HG02870 (cell line): ENCODE measurements around the gene PIM2.

Source experiments
- ATAC-seq: cut with Tn5 transposase; IDR thresholded peaks from one replicate; pipeline ENCODE4 v1.9.1; 2021; ENCODE audit warnings: mild to moderate bottlenecking, moderate library complexity; ENCODE audit not compliant: unreplicated experiment

The PIM2 gene

DNA sequence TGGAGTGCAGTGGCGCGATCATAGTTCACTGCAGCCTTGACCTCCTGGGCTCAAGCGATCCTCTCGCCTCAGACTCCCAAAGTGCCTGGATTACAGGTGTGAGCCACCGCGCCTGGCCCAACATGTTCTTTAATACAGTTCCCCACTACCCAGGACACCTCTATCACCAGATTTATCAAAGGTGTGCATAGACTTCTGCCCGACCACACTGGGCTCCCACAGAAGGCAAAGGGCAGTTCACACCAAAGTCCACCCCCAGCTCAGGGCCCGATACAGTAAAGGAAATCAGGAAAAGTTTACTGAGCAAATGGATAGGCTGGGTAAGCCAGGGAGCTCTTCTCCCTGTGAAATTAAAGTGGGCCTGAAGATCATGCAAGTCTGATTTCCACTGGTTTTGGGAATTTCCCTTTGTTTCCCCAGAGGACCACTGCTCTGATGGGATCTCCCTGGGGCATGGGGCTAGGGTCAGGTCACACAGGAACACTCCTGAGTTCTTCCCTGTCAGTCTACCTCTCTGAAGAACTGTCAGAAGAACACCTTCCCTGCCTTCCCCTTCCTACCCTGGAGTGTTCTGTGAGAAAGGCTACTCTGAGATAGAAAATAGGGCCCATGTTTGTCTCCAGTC is 17.7 kb upstream of the PIM2 start:
- ATAC-seq: no peak

DNA sequence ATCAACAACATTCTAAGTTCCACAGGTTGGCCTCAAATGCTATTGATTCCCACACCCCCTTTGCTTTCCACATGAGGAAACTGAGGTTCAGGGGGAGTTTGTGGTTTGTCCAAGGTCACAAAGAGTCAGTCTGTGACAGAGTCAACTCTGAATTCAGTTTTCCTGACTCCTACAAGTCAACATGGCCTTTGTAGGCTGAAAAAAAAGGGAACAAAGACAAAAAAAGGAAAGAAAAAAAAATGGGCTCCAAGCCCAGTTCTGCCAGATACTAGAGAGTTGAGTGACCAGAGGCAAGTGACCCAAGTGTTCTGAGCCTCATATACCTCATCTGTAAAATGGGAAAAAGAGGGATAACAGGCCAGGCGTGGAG is 16.5 kb upstream of the PIM2 start:
- no peak for ATAC-seq

DNA sequence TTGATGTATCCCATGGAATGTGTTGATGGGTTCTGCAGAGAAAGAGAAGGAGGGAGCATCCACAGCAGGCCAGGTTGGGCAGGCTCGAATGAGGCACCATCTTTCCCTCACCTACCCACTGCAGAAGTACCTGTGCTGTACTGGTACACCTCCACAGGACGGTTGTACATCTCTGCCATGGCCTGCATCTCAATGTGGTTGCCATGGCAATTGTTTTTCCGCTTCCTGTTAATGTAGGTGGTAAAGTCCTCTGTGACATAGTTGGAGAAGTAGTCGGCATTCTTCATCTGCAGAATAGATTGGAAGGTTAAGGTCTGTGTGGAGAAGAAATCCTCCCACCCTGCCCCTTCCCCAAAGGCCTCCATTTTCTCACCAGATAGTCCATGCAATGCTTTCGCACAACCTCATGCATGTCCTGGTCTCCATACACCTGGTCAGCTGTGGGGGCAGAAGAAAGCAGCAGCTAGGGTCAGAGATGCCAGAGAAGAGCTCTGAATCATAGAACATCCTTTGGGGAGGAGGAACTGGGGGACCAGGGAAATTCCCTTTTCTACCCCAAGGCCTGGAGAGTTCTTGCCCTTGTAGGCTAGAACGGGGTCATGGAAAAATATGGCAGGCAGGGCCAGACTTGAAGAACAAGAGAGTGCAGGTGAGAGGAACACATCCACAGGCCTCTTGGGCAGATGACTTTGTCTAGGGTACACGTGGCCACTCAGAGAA is 15.9 kb upstream of the PIM2 start:
- ATAC-seq: no peak

DNA sequence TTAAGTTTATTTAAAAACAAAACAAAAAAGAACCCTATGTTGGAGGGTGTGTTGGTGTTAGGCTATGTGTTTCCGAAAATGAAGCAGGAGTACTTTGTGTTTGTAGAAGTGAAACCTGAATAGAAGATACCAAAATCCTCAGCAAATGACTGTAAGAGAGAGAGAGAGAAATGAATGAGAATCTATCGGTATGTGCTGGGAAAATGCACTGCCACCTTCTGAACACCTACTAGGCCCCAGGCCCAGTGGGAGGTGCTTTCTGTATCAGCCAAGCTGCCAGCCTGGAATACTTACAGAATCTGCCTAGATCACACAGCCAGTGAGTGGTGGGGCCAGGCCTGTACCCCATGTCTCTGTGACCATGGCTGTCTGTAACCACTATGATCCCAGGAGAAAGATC is 14.9 kb upstream of the PIM2 start:
- ATAC-seq: peak; percentile 30

DNA sequence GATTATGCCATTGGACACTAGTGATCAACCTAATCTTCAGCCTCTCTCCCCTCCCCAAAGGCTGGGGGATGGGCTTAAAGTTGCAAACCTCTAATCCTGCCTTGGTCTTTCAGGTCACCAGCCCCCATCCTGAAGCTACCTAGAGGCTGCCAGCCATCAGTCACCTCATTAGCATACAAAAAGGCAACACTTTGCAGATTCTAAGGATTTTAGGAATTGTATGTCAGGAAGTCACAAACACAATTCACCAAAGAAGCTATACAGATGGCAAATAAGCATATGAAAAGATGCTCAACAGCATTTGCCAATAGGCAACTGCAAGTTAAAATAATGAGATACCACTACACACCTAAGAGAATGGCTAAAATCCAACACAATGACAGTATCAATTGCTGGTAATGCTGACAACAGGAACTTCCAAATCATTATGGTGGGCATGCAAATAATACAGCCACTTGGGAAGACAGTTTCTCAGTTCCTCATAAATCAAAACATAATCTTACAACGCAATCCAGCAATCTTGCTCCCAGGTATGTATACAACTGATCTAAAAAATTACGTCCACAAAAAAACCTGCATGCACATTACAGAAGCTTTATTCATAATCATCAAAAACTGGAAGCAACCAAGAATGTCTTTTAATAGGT is 9.0 kb upstream of the PIM2 start:
- ATAC-seq: no peak

DNA sequence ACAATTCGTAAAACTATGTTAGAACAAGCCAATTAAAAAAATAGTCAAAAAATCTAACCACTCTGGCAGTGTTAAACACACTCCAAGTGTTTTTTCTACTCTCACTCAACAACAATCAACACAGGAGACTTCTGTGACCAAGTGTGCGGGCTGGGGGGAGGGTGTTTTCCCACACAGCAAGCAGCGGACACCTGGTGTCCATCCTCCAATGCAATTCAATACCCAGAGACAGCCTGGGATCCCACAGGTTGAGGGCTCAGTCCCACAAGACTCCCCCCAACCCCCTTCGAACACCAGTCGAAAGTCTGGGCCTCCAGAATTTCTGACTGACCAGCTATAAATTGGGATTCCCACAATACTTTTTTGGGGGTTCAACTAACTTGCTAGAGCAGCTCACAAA is 8.3 kb upstream of the PIM2 start:
- ATAC-seq: no peak

DNA sequence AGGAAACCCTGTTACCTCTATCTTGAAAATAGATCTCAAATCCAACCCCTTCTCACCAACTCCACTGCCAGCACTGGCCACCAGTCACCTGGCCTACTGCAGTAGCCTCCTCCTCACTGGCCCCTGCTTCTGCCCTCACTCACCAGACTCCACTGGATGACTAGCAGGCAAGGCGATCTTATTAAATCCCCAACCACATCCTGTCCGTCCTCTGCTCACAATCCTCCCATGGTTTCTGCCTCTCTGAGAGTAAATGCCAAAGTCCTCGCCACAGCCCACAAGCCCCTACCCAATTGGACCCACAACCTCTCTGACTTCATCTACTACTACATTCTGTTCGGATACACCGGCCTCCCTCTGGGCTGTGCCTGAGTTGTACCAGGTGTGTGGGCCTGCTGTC is 5.4 kb upstream of the PIM2 start:
- ATAC-seq: no peak

DNA sequence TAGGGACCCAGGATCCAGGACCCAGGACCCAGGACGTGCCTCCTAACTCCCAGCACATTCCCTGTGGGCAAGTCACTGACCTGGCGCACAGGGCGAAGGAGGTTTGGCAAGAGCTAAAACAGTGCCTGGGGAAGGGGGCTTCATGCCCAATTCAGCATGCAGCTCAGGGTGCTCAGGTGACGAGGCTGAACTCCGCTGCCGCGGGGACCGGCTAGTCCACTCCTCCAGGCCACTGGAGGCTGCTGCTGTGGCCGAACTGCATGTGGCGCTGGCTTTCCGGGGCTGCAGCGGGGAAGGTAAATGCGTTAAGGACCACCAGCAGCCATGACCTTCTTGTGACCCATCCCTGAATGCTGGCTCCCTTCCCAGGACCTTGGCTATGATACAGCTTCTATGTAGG is 4.9 kb upstream of the PIM2 start:
- no peak for ATAC-seq

DNA sequence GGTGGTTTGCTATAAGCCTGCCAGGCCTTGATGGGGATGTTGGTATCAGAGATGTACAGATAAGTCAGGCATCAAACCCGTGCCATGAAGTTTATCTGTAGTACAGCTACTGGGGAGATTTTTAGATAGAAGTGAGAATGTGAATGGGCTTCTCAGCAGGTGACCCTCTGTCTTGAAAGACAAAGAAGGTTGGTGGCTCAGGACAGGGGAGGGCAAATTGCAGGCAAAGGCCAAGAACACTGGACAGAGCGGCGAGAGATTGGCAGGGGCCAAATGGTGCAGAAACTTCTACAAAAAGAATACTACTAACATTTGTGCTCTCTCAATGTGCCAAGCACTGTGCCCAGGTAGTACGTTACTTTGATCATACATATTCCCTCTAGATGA is 1.9 kb upstream of the PIM2 start:
- no peak for ATAC-seq

DNA sequence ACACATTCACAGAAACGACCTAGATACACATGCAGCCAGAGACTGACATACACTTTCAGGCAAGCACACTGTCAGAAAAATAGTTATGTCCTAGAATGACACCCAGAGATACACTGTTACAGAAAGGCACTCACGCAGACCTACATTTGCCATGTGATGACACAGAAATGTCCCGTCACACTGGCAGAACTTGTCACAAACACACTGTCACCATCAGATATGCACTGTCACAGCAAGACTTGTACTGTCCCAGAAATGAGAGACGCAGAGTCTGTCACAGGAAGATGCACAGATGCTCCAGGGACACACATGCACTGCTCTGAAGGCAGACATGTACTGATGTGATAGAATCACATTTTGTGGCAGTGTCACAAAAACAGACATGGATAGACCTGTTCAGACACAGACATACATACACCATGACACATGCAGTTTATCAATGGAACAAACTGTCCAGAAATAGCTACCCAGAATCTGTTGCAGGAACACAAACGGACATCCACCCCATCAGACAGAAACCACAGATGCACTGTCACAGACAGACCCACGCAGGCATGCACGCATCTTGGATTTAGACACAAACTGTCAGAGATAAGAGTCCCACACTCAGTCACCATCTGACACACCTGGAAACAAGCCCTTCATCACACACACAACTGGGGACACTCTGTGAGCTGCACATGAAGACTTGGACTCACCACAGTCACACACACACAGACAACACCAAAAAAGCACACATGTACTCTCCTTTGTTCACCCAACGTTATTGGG is 1.3 kb upstream of the PIM2 start:
- no peak for ATAC-seq

DNA sequence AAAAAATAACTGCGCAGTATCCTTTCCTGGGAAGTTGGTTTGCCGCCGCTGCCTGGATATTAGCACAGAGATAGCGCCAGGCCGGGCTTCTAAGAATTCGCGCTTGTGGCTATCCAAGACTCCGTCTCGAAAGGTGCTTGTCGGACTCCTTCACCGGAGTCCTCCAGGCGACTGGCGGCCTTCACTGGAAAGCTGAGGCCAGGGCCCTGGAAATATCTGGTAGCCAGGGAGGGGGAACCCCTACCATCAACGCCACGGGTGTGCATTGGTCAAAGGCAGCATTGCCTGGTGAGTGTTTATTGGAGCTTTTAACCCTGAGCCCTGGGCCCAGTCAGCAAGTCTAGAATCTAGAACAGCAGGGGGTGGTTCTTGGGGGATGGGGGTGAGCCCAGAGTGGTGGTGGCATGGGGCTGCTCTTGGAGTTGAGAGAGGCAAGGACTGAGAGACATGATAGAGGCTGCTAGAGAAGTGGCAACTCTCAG is 577 bp upstream of the PIM2 start:
- peak; percentile 4 for ATAC-seq

DNA sequence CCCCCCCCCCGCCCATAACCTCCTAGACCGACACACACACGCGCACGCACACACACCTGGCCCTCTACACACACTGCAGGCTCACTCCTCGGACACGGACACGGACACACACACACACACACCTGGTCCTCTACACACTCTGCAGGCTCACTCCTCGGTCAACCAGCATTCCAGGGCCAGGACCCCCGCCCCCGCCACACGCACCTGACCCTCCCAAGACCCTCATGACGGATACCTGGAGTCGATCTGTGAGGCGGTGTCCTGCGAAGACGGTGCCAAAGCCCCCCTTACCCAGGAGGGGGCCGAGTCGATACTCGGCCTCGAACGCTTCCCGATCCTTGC is 552 bp downstream of the PIM2 start:
- no peak for ATAC-seq

DNA sequence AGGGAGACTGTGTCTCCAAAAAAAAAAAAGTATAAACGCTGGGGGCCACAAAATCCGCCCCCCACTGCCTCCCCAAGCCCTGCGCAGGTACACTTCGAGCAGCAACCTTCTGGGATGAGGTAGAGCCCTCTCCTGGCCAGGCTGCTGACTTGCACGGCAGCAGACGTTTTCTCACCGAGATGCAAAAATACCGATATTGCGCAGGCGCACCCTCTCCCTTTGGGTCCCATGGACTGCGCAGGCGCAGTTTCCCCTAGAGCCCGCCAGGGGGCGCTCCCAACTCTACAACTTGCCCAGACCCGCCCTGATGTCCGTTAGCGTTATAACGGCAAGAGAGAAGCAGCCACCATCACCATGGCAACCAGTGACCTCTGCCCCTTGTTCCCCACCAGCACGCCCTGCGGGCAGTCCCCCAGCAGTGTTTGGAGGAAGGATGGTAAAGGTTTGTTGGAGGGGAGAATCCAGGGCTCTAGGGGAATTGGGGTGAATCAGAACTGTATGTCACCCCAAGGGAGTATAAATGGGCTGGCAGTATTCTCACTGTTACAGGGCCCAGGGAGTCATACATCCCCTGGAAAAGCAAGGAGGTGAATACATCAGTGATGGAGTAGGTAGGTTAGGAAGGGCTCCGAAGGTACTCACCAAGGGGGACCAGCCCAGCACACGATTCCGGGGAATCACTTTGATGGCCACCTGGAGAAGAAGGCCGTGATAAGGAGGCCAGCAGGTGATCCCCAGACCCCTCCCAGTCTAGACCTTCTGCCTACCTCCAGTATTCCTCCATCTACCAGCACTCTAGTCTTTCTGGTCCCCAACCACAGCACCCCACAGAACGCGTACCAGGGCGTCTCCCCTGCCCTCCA is 1.5 kb downstream of the PIM2 start:
- ATAC-seq: peak; percentile 38

DNA sequence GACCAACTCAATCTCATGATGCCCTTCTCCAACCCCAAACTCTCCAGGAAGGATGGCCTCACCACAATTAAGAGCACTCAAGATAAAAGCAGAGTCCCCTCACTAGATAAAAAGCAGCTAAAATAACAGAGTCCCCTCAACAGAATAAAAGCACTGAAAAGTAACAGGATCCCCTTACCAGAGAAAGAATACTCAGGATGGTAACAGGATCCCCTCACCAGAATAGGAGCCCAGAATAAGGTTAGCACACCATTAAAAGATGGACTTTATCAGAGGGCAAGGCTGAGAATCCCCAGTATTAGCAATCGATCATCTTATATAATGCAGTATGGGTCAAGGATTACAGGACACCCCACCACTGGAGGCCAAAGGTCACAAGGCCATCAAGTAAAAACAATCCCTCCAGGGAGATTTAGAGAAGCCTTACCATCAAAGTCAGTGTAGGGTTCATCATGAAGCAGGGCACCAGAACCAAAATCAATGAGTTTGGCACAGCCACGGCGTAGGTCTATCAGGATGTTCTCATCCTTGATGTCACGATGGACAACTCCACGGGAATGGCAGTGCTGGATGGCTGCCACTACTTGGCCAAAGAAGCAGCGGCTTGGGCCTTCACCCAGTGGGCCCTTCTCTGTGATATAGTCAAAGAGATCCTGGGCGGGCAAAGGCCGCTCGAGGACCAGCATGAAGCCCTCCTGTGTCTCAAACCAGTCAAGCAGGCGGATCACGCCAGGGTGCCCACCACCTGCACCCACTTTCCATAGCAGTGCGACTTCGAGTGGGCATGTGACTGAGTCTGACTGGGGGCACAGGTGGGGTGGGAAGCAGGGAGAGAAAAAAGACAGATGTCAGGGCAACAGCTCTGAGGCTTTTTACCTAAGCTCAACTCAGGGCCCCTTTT is 4.0 kb downstream of the PIM2 start:
- ATAC-seq: no peak

DNA sequence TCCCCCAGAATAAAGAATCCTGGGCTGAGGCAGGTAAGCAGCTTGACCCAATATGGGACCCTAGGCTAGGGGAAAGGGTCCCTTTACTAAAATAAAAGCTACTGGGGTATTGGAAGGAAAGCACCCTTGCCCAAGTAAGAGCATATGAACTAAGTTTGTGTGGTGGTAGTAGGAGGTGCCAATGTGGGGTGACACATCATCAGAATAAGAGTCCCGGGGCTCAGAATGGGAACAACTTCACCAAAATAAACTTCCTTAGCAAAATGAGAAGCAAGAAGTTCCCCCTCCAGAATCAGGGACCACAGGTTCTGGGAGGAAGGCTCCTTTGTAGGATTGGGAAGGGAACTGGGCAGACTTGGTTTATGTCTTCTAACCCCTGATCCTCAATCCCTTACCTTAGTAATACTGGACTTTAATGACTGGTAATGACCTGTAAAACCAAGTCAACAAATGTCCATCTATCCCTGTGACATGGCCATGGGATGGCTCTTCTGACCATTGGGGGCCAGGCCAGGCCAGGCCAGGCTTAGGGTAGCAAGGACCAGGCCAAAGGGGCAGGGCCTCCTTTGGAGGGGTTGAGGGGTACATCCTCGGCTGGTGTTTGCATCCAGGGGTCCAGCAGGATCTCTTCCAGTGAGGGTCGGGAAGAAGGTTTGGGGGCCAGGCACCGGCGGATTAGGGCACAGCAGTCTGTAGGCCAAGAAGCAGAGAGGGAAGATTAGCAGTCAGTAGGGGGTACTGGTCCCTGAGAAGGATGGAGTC is 5.0 kb downstream of the PIM2 start:
- ATAC-seq: no peak

DNA sequence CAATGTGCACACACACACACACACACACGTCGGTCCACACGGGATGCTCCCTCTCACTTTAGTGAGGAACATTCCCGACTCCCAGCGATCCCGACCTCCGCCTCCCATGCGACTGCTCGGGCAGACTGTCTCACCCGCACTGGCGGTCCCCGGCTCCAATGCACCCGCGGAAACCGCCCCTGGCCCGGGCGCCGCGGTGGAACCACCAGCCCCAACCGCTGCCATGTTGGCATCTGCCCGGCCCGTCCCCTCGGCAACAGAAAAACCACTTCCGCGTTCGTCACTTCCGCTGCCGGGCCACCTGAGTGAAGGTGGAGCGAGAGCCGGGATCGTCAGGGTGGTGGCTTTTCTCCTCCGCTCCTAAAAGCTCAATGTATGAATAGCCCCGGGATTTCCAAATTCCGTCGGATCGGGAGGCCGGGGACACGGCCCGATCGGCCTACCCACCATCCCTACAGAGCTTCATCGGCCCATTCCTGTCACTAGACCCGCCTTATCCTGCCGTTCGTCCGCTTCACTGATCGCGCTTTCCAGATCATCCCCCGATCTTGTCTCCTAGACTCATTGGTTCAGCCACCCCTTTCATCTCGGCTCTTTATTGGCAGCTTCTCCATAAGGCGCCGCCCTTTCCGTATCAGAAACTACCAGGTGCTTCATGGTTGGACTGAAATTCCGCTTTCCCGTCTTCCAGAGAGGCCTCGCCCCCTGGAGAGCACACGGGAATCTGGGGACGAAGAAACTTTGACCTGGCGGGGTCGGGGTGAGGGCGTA is 7.2 kb downstream of the PIM2 start, which contains the start of gene SLC35A2:
Gene SLC35A2 (minus strand): TSS at position 235 of the 771 bp plus-strand sequence. CDS start 10 bp downstream, at position 225.
- peak; percentile 53 for ATAC-seq

DNA sequence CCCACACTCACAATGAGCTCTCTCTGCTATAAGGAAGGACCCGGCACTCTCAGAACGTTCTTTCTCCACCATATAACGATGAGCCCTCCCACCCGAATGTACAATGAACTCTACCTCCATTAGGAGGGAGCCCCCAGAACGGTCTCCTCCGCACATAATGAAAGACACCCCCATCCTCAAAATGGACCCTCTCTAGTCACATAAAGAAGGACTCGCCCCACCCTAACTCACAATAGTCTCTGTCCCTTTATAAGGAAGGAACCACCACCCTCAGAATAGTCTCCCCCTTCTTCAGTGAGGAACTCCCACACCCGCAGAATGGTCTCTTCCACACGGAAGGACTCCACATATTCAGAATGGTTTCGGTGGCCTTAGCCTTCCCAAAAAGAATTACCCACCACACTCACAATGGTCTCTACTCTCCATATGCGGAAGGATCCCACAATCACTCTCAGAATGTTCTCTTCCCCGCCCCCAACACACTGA is 7.9 kb downstream of the PIM2 start:
- ATAC-seq: peak; percentile 3

DNA sequence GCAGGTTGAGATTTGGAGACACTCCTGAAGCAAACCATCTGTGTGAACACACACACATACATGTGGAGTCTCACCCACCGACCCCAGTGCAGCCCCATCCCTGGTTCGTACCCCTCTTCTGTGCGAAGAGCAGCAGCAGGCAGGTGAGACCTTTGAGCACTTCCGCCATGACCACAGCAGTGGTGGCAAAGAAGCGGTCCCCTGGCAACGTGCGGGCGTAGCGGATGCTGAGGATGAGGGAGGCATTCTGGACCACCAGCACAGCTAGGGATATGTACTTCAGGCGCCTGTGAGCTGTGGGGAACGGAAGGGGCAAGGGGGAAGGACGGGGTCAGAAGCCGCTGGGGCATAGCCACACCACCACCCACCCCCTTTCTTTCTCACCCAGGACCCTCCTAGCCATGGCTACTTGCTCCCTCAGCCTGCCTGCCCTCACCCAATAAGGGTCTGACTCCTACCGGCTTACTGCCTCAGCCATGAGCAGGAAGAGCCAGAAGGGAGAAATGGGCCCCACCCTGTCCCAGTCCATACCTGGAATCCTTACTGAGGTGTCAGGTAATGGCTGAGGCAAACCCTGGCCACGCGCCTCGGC is 9.0 kb downstream of the PIM2 start:
- ATAC-seq: no peak
